H54 (cell line): ENCODE data around the gene MRPL52.
"Not testable (repeated sequence)": the region's sequence is repeated elsewhere in the genome, so short reads cannot be mapped to it uniquely, and the experiment has no call there.

Experiments
- DNase-seq: peaks from one replicate; pipeline ENCODE4 v3.0.0; 2011; ENCODE audit warnings: low spot score, mixed read lengths; ENCODE audit not compliant: insufficient read length
- FAIRE-seq: peaks from 3 replicates; lab custom pipeline; 2011; peaks lifted over from hg19 to GRCh38; lab: Jason Lieb, UNC
- POLR2A ChIP-seq: IDR thresholded peaks from 2 replicates; pipeline ENCODE4 v1.6.1; 2011; ENCODE audit warnings: low read depth, mild to moderate bottlenecking, low read length

MRPL52 gene

GRCh38 chr14:22829661-22830442 lies at the start of gene MRPL52:
TSS of gene MRPL52 (plus strand) at chr14:22829887. CDS start at chr14:22829913, 26 bp downstream.
- DNase-seq (no peak), FAIRE-seq (no peak)
- no peak; the same call in 1 of the 2 replicates for TF ChIP-seq POLR2A

- no peak for TF ChIP-seq POLR2A
- FAIRE-seq, result no peak
- no peak for DNase-seq
These were observed 49.5 kb upstream of the MRPL52 start for GRCh38 chr14:22780105-22780679.

GRCh38 chr14:22780941-22781300 lies 48.8 kb upstream of the MRPL52 start:
- FAIRE-seq (no peak), DNase-seq (no peak)
- TF ChIP-seq POLR2A, result no peak

GRCh38 chr14:22781301-22781991 lies 48.2 kb upstream of the MRPL52 start:
- peak; percentile 28 for DNase-seq
- TF ChIP-seq POLR2A, result no peak
- peak; percentile 50 for FAIRE-seq

GRCh38 chr14:22786685-22787084 lies 43.0 kb upstream of the MRPL52 start:
- no peak for TF ChIP-seq POLR2A
- FAIRE-seq, result no peak
- no peak for DNase-seq

GRCh38 chr14:22791301-22791700 lies 38.4 kb upstream of the MRPL52 start:
- FAIRE-seq (peak; percentile 81), DNase-seq (no peak)
- TF ChIP-seq POLR2A, result no peak

GRCh38 chr14:22792158-22792557 lies 37.5 kb upstream of the MRPL52 start:
- no peak for TF ChIP-seq POLR2A
- no peak for FAIRE-seq
- no peak for DNase-seq

- not testable (repeated sequence) for FAIRE-seq, DNase-seq
These were observed 36.1 kb upstream of the MRPL52 start for GRCh38 chr14:22793550-22793949.

GRCh38 chr14:22793976-22794375 lies 35.7 kb upstream of the MRPL52 start:
- TF ChIP-seq POLR2A, result no peak

GRCh38 chr14:22794551-22794951 lies 35.1 kb upstream of the MRPL52 start:
- no peak for FAIRE-seq
- DNase-seq, result no peak
- no peak for TF ChIP-seq POLR2A

More at GRCh38 chr14:22793976-22794375, 35.7 kb upstream of the MRPL52 start:
- DNase-seq (no peak), FAIRE-seq (no peak)

- TF ChIP-seq POLR2A, result no peak
- FAIRE-seq, result no peak
These were observed 33.5 kb upstream of the MRPL52 start for GRCh38 chr14:22796087-22796707.

GRCh38 chr14:22797017-22797917 lies 32.4 kb upstream of the MRPL52 start:
- DNase-seq (no peak), FAIRE-seq (no peak)

More at GRCh38 chr14:22796087-22796707, 33.5 kb upstream of the MRPL52 start:
- no peak for DNase-seq

GRCh38 chr14:22798528-22798927 lies 31.2 kb upstream of the MRPL52 start:
- FAIRE-seq (no peak), DNase-seq (no peak)
- TF ChIP-seq POLR2A, result no peak

More at GRCh38 chr14:22797017-22797917, 32.4 kb upstream of the MRPL52 start:
- no peak for TF ChIP-seq POLR2A
